Endodermal cell (in vitro differentiated cells): Measurements from ENCODE around the gene RPTOR. TPM values are rescaled to one million over a fixed set of nuclear protein-coding genes. Genes with fewer than 3 reads are reported as not detected.

Experiments
- DNase-seq: peaks from one replicate; pipeline ENCODE4 v3.0.0-alpha.2; 2017
- H3K27ac ChIP-seq: 2 replicates; pipeline ENCODE4 v1.5.1; 2013; ENCODE audit warnings: mild to moderate bottlenecking, low read depth, low read length, moderate library complexity
- H3K27me3 ChIP-seq: 2 replicates; pipeline ENCODE4 v1.6.1; 2013; ENCODE audit warnings: mild to moderate bottlenecking, low read length, moderate library complexity; ENCODE audit not compliant: insufficient read depth, control insufficient read depth, poor library complexity, severe bottlenecking
- H3K36me3 ChIP-seq: 2 replicates; pipeline ENCODE4 v1.7.0; 2013; ENCODE audit warnings: mild to moderate bottlenecking, low read length, moderate library complexity; ENCODE audit not compliant: control insufficient read depth, insufficient read depth
- H3K4me1 ChIP-seq: one replicate; pipeline ENCODE4 v1.7.0; 2013; ENCODE audit warnings: low read length; ENCODE audit not compliant: control insufficient read depth, insufficient read depth
- H3K4me3 ChIP-seq: 2 replicates; pipeline ENCODE4 v1.5.1; 2013; ENCODE audit warnings: mild to moderate bottlenecking, low read length, moderate library complexity
- H3K9ac ChIP-seq: 2 replicates; pipeline ENCODE4 v1.6.1; 2013; ENCODE audit warnings: mild to moderate bottlenecking, low read length, moderate library complexity; ENCODE audit not compliant: poor library complexity, severe bottlenecking; ENCODE audit errors: extremely low read depth
- H3K9me3 ChIP-seq: 2 replicates; pipeline ENCODE4 v1.6.1; 2013; ENCODE audit warnings: mild to moderate bottlenecking, low read length, moderate library complexity; ENCODE audit not compliant: control insufficient read depth
- H3K27ac Mint-ChIP-seq: 2 replicates; pipeline ENCODE4 v1.8.0; 2020; ENCODE audit warnings: mixed read lengths
- H3K27me3 Mint-ChIP-seq: 2 replicates; pipeline ENCODE4 v1.8.0; 2021; ENCODE audit warnings: mild to moderate bottlenecking, mixed read lengths; ENCODE audit not compliant: insufficient read depth
- H3K36me3 Mint-ChIP-seq: 2 replicates; pipeline ENCODE4 v1.8.0; 2020; ENCODE audit warnings: low read depth, mixed read lengths
- H3K4me1 Mint-ChIP-seq: 2 replicates; pipeline ENCODE4 v1.8.0; 2020; ENCODE audit warnings: mixed read lengths
- H3K4me3 Mint-ChIP-seq: 2 replicates; pipeline ENCODE4 v1.8.0; 2020; ENCODE audit warnings: mild to moderate bottlenecking, moderate library complexity, mixed read lengths
- H3K9me3 Mint-ChIP-seq: 2 replicates; pipeline ENCODE4 v1.8.0; 2020; ENCODE audit warnings: mild to moderate bottlenecking, mixed read lengths
- CTCF ChIP-seq: fragments of 200-600 bp; sonication (generic); conservative IDR thresholded peaks from 2 replicates; pipeline ENCODE4 v1.5.0; 2021; ENCODE audit warnings: antibody characterized with exemption, mild to moderate bottlenecking
- WGBS, 2 experiments: methylation state at CpG; one replicate each; pipeline versions ENCODE4 v1.1.5 to v1.1.7; 2013; ENCODE audit warnings: missing lambda C conversion rate in 2 of 2, mixed read lengths in 1 of 2; ENCODE audit not compliant: insufficient coverage in 1 of 2, insufficient read length in 1 of 2; 5-methylcytosine and 5-hydroxymethylcytosine counted together
- total RNA-seq, 2 donors: library from RNA; stranded (reverse); fragmentation: NEBNext Ultra II Directional in 1 of 2; extraction: Animal tissue kit (Norgen Biotek cat#: 25700) in 1 of 2; gene quantifications; 2 replicates in 1 of 2; 3 replicates in 1 of 2; pipeline ENCODE4 v1.2.1, GENCODE V29; 2021

The RPTOR gene
- total RNA-seq, 2 donors from 2014 or later, result 45.1 to 53.4 TPM

GRCh38 chr17:80538484-80538883, 6.2 kb upstream of the RPTOR start:
- Histone ChIP-seq H3K27ac (no peak overlapping the region), H3K4me3 (no peak overlapping the region), H3K9me3 (no peaks in the 10 kb centered on the region), H3K36me3 (no peaks in the 10 kb centered on the region), H3K27me3 (no peaks in the 10 kb centered on the region), H3K4me1 (no peaks in the 10 kb centered on the region), H3K9ac (no peak overlapping the region)
- DNase-seq, result no peak
- TF ChIP-seq CTCF, result no peak
- no peaks in the 10 kb centered on the region for H3K9me3 Mint-ChIP-seq
- no peaks in the 10 kb centered on the region for H3K4me1 Mint-ChIP-seq
- no peak overlapping the region for H3K4me3 Mint-ChIP-seq
- 89 to 94% methylated on average over 6 to 14 of the region's 14 CpGs for WGBS, 2 experiments
- H3K36me3 Mint-ChIP-seq, result no peaks in the 10 kb centered on the region
- H3K27me3 Mint-ChIP-seq, result peaks cover 14% of the 10 kb centered on the region
- H3K27ac Mint-ChIP-seq, result no peak overlapping the region

DNA sequence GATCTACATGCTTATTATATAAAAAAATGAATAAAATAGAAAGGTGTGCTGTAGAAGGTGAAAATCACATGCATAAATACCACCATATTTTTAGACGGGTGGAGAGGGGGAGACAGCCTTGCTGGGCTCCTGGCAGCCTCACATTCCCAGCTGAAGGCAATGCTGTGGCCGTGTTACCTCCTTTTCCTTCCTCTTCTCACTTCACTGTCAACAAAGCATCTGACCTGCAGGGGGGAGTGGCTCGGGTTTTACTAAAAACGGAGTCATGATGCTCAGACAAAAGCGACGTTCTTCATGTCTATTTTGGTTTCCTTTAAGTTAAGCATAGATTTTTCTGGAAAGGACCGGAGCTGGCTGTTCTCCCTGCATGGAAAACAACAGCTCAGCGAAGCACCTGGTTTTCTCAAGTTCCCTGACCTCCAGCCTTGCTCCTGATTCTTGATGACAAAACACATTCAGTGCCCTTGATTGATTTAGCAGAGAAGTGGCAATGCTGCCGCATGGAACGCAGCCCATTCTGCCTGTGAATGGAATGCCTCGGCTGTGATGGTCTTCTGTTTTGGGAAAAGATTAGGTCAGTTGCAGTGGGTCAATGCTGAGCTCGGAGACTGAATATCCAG, 5.5 kb upstream of the RPTOR start:
- Mint-ChIP-seq H3K27ac (no peak overlapping the region), H3K9me3 (no peaks in the 10 kb centered on the region), H3K36me3 (no peaks in the 10 kb centered on the region), H3K27me3 (peaks cover 14% of the 10 kb centered on the region), H3K4me1 (no peaks in the 10 kb centered on the region), H3K4me3 (no peak overlapping the region)
- H3K4me1 ChIP-seq, result no peaks in the 10 kb centered on the region
- no peak overlapping the region for H3K4me3 ChIP-seq
- TF ChIP-seq CTCF, result peak; percentile 45
- no peaks in the 10 kb centered on the region for H3K36me3 ChIP-seq
- WGBS, 2 experiments, result 40 to 50% methylated on average over 10 to 12 of the region's 12 CpGs
- no peak overlapping the region for H3K9ac ChIP-seq
- no peaks in the 10 kb centered on the region for H3K27me3 ChIP-seq
- DNase-seq, result peak; percentile 80
- no peaks in the 10 kb centered on the region for H3K9me3 ChIP-seq
- no peak overlapping the region for H3K27ac ChIP-seq

DNA sequence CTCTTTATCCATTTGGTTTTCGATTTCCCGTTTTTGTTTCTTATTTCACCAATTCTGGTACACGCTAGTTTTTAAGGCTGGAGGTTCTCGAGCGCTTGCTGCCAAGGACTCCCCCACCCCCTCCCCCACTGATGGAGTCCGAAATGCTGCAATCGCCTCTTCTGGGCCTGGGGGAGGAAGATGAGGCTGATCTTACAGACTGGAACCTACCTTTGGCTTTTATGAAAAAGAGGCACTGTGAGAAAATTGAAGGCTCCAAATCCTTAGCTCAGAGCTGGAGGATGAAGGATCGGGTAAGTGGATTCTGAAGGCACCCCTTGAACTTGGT, 825 bp downstream of the RPTOR start:
- Histone ChIP-seq H3K27ac (no peak overlapping the region), H3K9ac (peak overlapping the region; percentile 94), H3K4me1 (no peaks in the 10 kb centered on the region), H3K36me3 (no peaks in the 10 kb centered on the region), H3K4me3 (peak overlapping the region; percentile 81), H3K9me3 (no peaks in the 10 kb centered on the region), H3K27me3 (no peaks in the 10 kb centered on the region)
- no peaks in the 10 kb centered on the region for H3K36me3 Mint-ChIP-seq
- no peak for TF ChIP-seq CTCF
- 9 to 16% methylated on average over 4 to 8 of the region's 8 CpGs for WGBS, 2 experiments
- no peaks in the 10 kb centered on the region for H3K9me3 Mint-ChIP-seq
- peak overlapping the region; percentile 90 for H3K4me3 Mint-ChIP-seq
- no peak for DNase-seq
- peak overlapping the region; percentile 94 for H3K27ac Mint-ChIP-seq
- H3K4me1 Mint-ChIP-seq, result peaks cover 13% of the 10 kb centered on the region
- H3K27me3 Mint-ChIP-seq, result peaks cover 14% of the 10 kb centered on the region
